Measurements from ENCODE around the gene SYNE4. TPM values are rescaled to one million over a fixed set of nuclear protein-coding genes. Genes with fewer than 3 reads are reported as not detected.

SYNE4 gene
- total and polyA plus RNA-seq, 2 of the 13 experiments (the other 11 are each of a cell fraction or from before 2014, with no cell fraction given) = 13.7 to 23.0 TPM

DNA sequence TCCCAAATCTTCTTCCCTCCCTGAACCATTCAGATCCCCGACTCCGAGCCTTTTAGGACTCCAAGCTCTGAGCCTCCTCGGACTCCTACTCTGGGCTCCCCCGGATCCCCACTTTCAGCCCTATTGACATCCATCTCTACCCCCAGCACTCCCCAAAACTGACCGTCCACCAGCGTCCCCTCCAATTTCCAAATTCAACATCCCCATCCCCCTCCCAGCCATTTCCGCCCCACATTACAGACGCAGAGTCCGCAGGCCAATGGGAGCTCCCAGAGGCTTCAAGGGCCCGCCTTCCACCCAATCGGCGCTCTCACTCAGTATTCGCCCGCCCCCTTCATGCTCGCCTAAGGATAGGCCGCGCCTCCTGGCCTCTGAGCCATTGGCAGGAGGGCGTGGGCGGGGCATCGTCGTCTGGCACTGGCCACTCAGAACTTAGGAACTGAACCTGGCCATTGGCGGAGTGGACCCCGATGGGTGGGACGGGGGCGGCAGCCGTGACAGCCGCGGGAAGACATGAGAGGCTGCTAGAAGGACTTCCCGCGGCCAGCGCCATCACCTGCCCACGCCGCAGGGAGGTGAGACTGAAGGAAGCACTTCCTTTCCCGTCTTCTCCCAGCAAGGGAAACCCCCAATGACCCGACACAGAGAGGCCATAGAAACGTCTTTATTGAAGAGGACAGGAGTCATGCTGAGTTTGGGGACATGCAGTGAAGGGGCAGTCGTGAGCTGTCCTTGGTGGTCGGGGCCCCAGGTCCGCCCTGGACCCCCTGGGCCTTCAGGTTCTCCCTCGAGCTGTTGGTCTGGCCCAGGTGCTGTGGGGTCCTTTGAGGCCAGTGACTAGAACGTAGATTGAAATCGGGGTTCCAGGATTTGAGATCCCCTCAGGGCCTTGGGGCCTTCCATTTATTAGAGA, 5.7 kb upstream of the SYNE4 start, which contains the start of gene ALKBH6 (continued):
- no peak for TF ChIP-seq ZNF7 (CRISPR knock-in tag; IDR thresholded peaks at IDR 0.05)
- peak; percentile 98 for TF ChIP-seq SP4 (CRISPR knock-in tag; IDR thresholded peaks at IDR 0.05)
- peak; percentile 17; the same call in 1 of the 2 replicates for TF ChIP-seq TARDBP (CRISPR knock-in tag; IDR thresholded peaks at IDR 0.05)
- TF ChIP-seq CBFB (CRISPR knock-in tag; IDR thresholded peaks at IDR 0.05) = 0 out of 2 replicates have a peak, but pooled peaks have one; percentile 26
- TF ChIP-seq ZKSCAN5 (CRISPR knock-in tag; IDR thresholded peaks at IDR 0.05) = peak; percentile 77
- no peak for TF ChIP-seq ZNF83 (CRISPR knock-in tag; IDR thresholded peaks at IDR 0.05; ENCODE audit: borderline replicate concordance)
- TF ChIP-seq, protein P1, sequence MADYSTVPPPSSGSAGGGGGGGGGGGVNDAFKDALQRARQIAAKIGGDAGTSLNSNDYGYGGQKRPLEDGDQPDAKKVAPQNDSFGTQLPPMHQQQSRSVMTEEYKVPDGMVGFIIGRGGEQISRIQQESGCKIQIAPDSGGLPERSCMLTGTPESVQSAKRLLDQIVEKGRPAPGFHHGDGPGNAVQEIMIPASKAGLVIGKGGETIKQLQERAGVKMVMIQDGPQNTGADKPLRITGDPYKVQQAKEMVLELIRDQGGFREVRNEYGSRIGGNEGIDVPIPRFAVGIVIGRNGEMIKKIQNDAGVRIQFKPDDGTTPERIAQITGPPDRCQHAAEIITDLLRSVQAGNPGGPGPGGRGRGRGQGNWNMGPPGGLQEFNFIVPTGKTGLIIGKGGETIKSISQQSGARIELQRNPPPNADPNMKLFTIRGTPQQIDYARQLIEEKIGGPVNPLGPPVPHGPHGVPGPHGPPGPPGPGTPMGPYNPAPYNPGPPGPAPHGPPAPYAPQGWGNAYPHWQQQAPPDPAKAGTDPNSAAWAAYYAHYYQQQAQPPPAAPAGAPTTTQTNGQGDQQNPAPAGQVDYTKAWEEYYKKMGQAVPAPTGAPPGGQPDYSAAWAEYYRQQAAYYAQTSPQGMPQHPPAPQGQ (CRISPR knock-in tag; IDR thresholded peaks at IDR 0.05; ENCODE audit: borderline replicate concordance) = no peak
- TF ChIP-seq ZNF572 (CRISPR knock-in tag; IDR thresholded peaks at IDR 0.05) = no peak
- no peak for TF ChIP-seq GLI4 (CRISPR knock-in tag; IDR thresholded peaks at IDR 0.05; ENCODE audit: borderline replicate concordance)
- TF ChIP-seq ZNF557 (CRISPR knock-in tag; IDR thresholded peaks at IDR 0.05) = no peak
- peak; percentile 54 for TF ChIP-seq POLR2AphosphoS5 (IDR thresholded peaks at IDR 0.05; ENCODE audit: low read depth, low read length)
- TF ChIP-seq LCORL (IDR thresholded peaks at IDR 0.05) = 0 out of 2 replicates have a peak, but pooled peaks have one; percentile 53
- peak; percentile 61; the same call in 1 of the 2 replicates for TF ChIP-seq LCORL (CRISPR knock-in tag; IDR thresholded peaks at IDR 0.05)
- no peak for TF ChIP-seq ZKSCAN1 (IDR thresholded peaks at IDR 0.05; ENCODE audit: low read length)
- no peak for TF ChIP-seq RAD51 (IDR thresholded peaks at IDR 0.05; ENCODE audit: borderline replicate concordance)
- no peak for TF ChIP-seq ZSCAN5A (CRISPR knock-in tag; IDR thresholded peaks at IDR 0.05; ENCODE audit: borderline replicate concordance)
- 0 out of 2 replicates have a peak, but pooled peaks have one; percentile 43 for TF ChIP-seq ZHX2 (IDR thresholded peaks at IDR 0.05; ENCODE audit: low read depth)
- no peak for TF ChIP-seq ZHX2 (CRISPR knock-in tag; IDR thresholded peaks at IDR 0.05; ENCODE audit: borderline replicate concordance)
- no peak for TF ChIP-seq ZBTB21 (CRISPR knock-in tag; IDR thresholded peaks at IDR 0.05)
- TF ChIP-seq ZNF552 (CRISPR knock-in tag; IDR thresholded peaks at IDR 0.05; ENCODE audit: borderline replicate concordance) = no peak
- TF ChIP-seq IKZF4 (CRISPR knock-in tag; IDR thresholded peaks at IDR 0.05; ENCODE audit: borderline replicate concordance, low read depth, not compliant biosample characterization) = peak; percentile 32

Measured in HepG2 (cell line).